SU-DHL-6 (cell line): ENCODE data around the gene KIAA2012.

Source experiments
- EZH2phosphoT487 ChIP-seq: fragments of 200-600 bp; sonication (generic), shearing (Covaris generic); conservative IDR thresholded peaks from 2 replicates; pipeline ENCODE4 v1.6.1; 2018; ENCODE audit warnings: mild to moderate bottlenecking, antibody characterized with exemption, low read length, moderate library complexity, mixed read lengths
- TF ChIP-seq, protein P1 (sequence below): fragments of 200-600 bp; sonication (generic); IDR thresholded peaks from one replicate; pipeline ENCODE4 v1.5.1; 2017; ENCODE audit warnings: antibody characterized with exemption, mild to moderate bottlenecking, low read length, moderate library complexity; ENCODE audit not compliant: insufficient read depth, poor library complexity, severe bottlenecking

DNA sequence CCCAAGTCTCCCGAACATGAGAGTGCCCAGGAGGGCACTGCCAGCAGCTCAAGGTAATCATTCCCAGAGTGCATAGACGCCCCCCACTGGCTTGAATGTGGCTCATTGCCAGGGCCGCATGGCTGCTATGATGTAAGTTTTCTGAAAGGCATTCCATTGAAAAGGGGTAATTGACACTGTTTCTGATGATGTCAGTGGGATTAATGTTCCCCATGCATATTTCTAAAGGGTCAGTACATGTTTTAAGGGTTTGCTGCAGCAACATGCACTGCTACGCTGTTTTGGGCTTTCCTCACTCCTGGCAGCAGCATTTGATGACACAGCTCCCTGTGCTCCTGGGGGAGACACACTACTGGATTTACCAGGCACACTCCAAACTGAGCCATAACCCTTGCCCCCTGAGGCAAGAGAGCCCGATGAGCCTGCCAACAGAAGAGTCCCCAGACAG is 36.7 kb downstream of the KIAA2012 start:
- TF ChIP-seq, protein P1, sequence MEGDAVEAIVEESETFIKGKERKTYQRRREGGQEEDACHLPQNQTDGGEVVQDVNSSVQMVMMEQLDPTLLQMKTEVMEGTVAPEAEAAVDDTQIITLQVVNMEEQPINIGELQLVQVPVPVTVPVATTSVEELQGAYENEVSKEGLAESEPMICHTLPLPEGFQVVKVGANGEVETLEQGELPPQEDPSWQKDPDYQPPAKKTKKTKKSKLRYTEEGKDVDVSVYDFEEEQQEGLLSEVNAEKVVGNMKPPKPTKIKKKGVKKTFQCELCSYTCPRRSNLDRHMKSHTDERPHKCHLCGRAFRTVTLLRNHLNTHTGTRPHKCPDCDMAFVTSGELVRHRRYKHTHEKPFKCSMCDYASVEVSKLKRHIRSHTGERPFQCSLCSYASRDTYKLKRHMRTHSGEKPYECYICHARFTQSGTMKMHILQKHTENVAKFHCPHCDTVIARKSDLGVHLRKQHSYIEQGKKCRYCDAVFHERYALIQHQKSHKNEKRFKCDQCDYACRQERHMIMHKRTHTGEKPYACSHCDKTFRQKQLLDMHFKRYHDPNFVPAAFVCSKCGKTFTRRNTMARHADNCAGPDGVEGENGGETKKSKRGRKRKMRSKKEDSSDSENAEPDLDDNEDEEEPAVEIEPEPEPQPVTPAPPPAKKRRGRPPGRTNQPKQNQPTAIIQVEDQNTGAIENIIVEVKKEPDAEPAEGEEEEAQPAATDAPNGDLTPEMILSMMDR, result no peak
- TF ChIP-seq EZH2phosphoT487, result no peak
